K562 (cell line): Measurements from ENCODE around the gene ZBTB16. TPM values are rescaled to one million over a fixed set of nuclear protein-coding genes. Genes with fewer than 3 reads are reported as not detected.

ENCODE experiments used
- ATAC-seq: fragments of 200-7000 bp; cut with Tn5 transposase; 3 replicates; pipeline ENCODE4 v1.9.1; 2020; ENCODE audit warnings: moderate library complexity
- BruUV-seq: library from RNA; stranded (reverse); fragments of 400-500 nt; replicated peaks from 2 replicates; lab custom pipeline; 2021; lab: Mats Ljungman, UMichigan
- CTCF ChIA-PET: fragments of 300-600 bp; formaldehyde crosslinking; extraction: SDS; loops from one replicate; lab custom pipeline; 2021; ENCODE audit warnings: low intra/inter-chr PET ratio; lab: Yijun Ruan, JAX
- POLR2A ChIA-PET: fragments of 300-600, 350-650 bp; sonication (Branson Sonifier 250); formaldehyde crosslinking; extraction: SDS; loops from one replicate; lab custom pipeline; 2021; ENCODE audit warnings: antibody characterized with exemption, inconsistent platforms; lab: Yijun Ruan, JAX
- DNase-seq, 4 experiments: peaks; one replicate each; pipeline versions ENCODE4 v3.0.0 to v3.0.0-alpha.2; 2011 to 2018; ENCODE audit warnings: low spot score in 3 of 4, mixed read lengths in 3 of 4; ENCODE audit errors: extremely low read depth in 1 of 4
- FAIRE-seq: peaks from 2 replicates; lab custom pipeline; 2011; peaks lifted over from hg19 to GRCh38; lab: Jason Lieb, UNC
- H2AFZ ChIP-seq: 2 replicates; pipeline ENCODE4 v1.6.0; 2011; ENCODE audit warnings: low read depth, low read length, control low read depth, inconsistent platforms
- H3K27ac ChIP-seq: fragments of 200-600 bp; 3 replicates; pipeline ENCODE4 v1.8.0; 2011; ENCODE audit warnings: low read depth, mild to moderate bottlenecking, control low read depth, inconsistent platforms, low read length, moderate library complexity, mixed read lengths; ENCODE audit errors: extremely low read depth
- H3K27me3 ChIP-seq, 2 experiments: fragments of 300-600 bp in 1 of 2; 2 replicates in 1 of 2; 3 replicates in 1 of 2; pipeline versions ENCODE4 v1.6.0 to v1.8.0; 2011; ENCODE audit warnings: inconsistent platforms in 2 of 2, low read length in 2 of 2, mild to moderate bottlenecking in 1 of 2, mixed read lengths in 1 of 2, moderate library complexity in 1 of 2; ENCODE audit not compliant: control insufficient read depth in 2 of 2, insufficient read depth in 2 of 2
- H3K36me3 ChIP-seq: fragments of 300-600 bp; 3 replicates; pipeline ENCODE4 v1.8.0; 2011; ENCODE audit warnings: mild to moderate bottlenecking, low read length, inconsistent platforms; ENCODE audit not compliant: control insufficient read depth, insufficient read depth
- H3K4me1 ChIP-seq, 2 experiments: fragments of 200-600 bp in 1 of 2; replicated peaks in 1 of 2; 2 replicates in 1 of 2; 3 replicates in 1 of 2; pipeline versions ENCODE4 v1.5.1 to v1.8.0; 2011; ENCODE audit warnings: inconsistent platforms in 2 of 2, low read length in 2 of 2, mild to moderate bottlenecking in 1 of 2, mixed read lengths in 1 of 2, moderate library complexity in 1 of 2; ENCODE audit not compliant: control insufficient read depth in 2 of 2, insufficient read depth in 2 of 2
- H3K4me2 ChIP-seq: 2 replicates; pipeline ENCODE4 v1.6.1; 2011; ENCODE audit warnings: low read length, control low read depth, inconsistent platforms, mixed read lengths; ENCODE audit not compliant: insufficient read depth
- H3K4me3 ChIP-seq: fragments of 200-600 bp; sonication (generic), shearing (Covaris generic); 2 replicates; pipeline ENCODE4 v1.5.1; 2016; ENCODE audit warnings: control low read depth, inconsistent platforms
- H3K79me2 ChIP-seq: fragments of 200-600 bp; 3 replicates; pipeline ENCODE4 v1.8.0; 2011; ENCODE audit warnings: low read length, inconsistent platforms; ENCODE audit not compliant: control insufficient read depth, insufficient read depth
- H3K9ac ChIP-seq, 2 experiments: 2 replicates each; pipeline versions ENCODE4 v1.6.0 to v1.6.1; 2011; ENCODE audit warnings: low read depth in 2 of 2, low read length in 2 of 2, control low read depth in 1 of 2, inconsistent platforms in 1 of 2, mild to moderate bottlenecking in 1 of 2, mixed read lengths in 1 of 2; ENCODE audit not compliant: insufficient read depth in 1 of 2
- H3K9me1 ChIP-seq: one replicate; pipeline ENCODE4 v1.6.0; 2011; ENCODE audit warnings: inconsistent platforms, mild to moderate bottlenecking, low read length, moderate library complexity; ENCODE audit not compliant: control insufficient read depth, insufficient read depth
- H3K9me3 ChIP-seq: replicated peaks from 2 replicates; pipeline ENCODE4 v1.5.1; 2011; ENCODE audit warnings: low read depth, low read length, inconsistent platforms; ENCODE audit not compliant: control insufficient read depth, insufficient read depth
- H4K20me1 ChIP-seq: replicated peaks from 2 replicates; pipeline ENCODE4 v1.6.1; 2011; ENCODE audit warnings: low read length, inconsistent platforms, mixed read lengths; ENCODE audit not compliant: control insufficient read depth, insufficient read depth
- ETS2 ChIP-seq: IDR thresholded peaks from 2 replicates; pipeline ENCODE4 v1.6.1; 2016; ENCODE audit warnings: borderline replicate concordance, missing genetic modification characterization, mild to moderate bottlenecking, moderate library complexity, missing compliant biosample characterization; ENCODE audit not compliant: poor library complexity, severe bottlenecking
- NCOA6 ChIP-seq: fragments of 450-650 bp; IDR thresholded peaks from 2 replicates; pipeline ENCODE4 v1.6.1; 2017; ENCODE audit warnings: mild to moderate bottlenecking
- ZNF316 ChIP-seq: fragments of 450-650 bp; IDR thresholded peaks from 2 replicates; pipeline ENCODE4 v1.6.1; 2016
- WGBS: fragments of 100-300 bp; shearing (Covaris generic); methylation state at CpG from one replicate; pipeline ENCODE4 v1.1.6; 2016; ENCODE audit warnings: low coverage, mixed read lengths; ENCODE audit not compliant: insufficient coverage; ENCODE audit errors: missing lambda C conversion rate; 5-methylcytosine and 5-hydroxymethylcytosine counted together
- in situ Hi-C: fragments of 300-500 bp; cut with MboI; formaldehyde crosslinking; loops from 4 replicates; pipeline ENCODE4 v1.15.0; 2018; ENCODE audit warnings: inconsistent platforms, mixed read lengths
- intact Hi-C: fragments of 100-400 bp; cut with micrococcal nuclease; formaldehyde crosslinking; loops from 2 replicates; pipeline ENCODE4 v1.14.2; 2022
- polyA plus RNA-seq, 8 experiments: library from polyadenylated mRNA; depleted of rRNA in 4 of 8; stranded (reverse) in 5 of 8; unstranded in 3 of 8; fragments of >200 nt; fragmentation: Nextera tagmentation in 2 of 8; fragmentation: Illumina TruSeq in 1 of 8; extraction: Ambion mirVana in 2 of 8; extraction: Trizol in 1 of 8; gene quantifications; 2 replicates each; pipeline versions ENCODE4 v1.2.1 to v1.2.3, GENCODE V29; 2011 to 2014; ENCODE audit warnings: inconsistent platforms in 1 of 8, missing spikeins in 1 of 8
- total RNA-seq, 7 experiments: library from RNA; depleted of rRNA in 6 of 7; stranded (reverse); fragments of >200 nt in 6 of 7; fragmentation: Illumina TruSeq in 2 of 7; extraction: Trizol in 2 of 7; gene quantifications; 2 replicates each; pipeline versions ENCODE4 v1.2.1 to v1.2.3, GENCODE V29; 2011 to 2021; ENCODE audit warnings: low replicate concordance in 1 of 7
- TF ChIP-seq, protein P1 (sequence below): fragments of 200-800 bp; sonication (Bioruptor generic); IDR thresholded peaks from 2 replicates; pipeline ENCODE4 v1.6.1; 2016; ENCODE audit warnings: missing genetic modification characterization, missing compliant biosample characterization

Gene ZBTB16
- total and polyA plus RNA-seq, 9 of the 15 experiments (the other 6 are each of a cell fraction or from before 2014, with no cell fraction given) = 0.06 to 0.40 (median 0.24) TPM; not detected in 4

DNA sequence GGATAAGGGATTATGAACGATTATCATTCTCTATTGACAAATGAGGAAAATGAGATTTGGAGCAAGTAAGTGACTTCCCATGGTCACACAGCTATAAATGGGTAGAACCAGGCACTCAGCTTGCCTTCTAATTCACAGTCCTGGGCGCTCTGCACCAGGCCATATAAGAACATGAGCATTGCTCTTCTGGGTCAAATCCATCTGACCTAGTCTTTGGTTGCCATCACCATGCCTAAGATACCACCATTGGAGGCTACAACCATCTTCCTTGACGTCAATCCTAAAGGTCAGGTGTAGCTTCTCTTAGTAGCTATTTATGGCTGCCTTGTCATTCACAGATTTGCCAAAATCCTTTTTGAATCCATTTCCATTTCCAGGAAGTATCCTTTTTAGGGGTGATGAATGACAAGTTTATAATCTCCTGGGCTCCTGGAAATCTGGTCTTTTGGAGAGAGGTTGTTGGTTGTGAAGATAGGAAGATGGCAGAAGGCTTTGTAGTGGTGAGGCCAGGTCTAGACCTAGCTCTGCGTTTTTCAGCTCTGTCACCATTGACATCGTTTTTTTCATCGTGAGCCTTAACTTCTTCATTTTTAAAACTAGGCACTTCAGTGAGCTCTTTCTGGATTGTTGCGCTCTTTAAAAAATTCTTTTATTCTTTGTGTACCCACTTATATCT lies 11.1 kb downstream of the ZBTB16 start:
- WGBS = 13% methylated on average over 7 of the region's 7 CpGs
- Histone ChIP-seq H4K20me1 (no peaks in the 10 kb centered on the region; the same call in 1 of the 2 replicates), H3K9me3 (no peaks in the 10 kb centered on the region), H3K79me2 (no peaks in the 10 kb centered on the region), H3K36me3 (no peaks in the 10 kb centered on the region), H3K9me1 (no peaks in the 10 kb centered on the region), H2AFZ (no peak overlapping the region), H3K27me3 (peaks cover 42 to 67% of the 10 kb centered on the region in 2 experiments), H3K4me3 (no peak overlapping the region), H3K4me2 (no peak overlapping the region), H3K9ac (no peak overlapping the region), H3K4me1 (no peaks in the 10 kb centered on the region; a peak in 1 of 5 replicates), H3K27ac (no peak overlapping the region)
- no peak for FAIRE-seq
- TF ChIP-seq ETS2 (tag) = no peak
- no peak for TF ChIP-seq NCOA6
- no peak for DNase-seq
- no TSS peak for BruUV-seq
- intact Hi-C loops = no loop called here
- in situ Hi-C loops = no loop called here
- POLR2A ChIA-PET = interaction anchor here (1.2 to 1.7 kb wide), 2 partner anchors 10 to 26 kb away, joined by 4 read pairs; no protein-coding TSS in a partner anchor
- ATAC-seq = no peak
- CTCF ChIA-PET = no interaction called here

DNA sequence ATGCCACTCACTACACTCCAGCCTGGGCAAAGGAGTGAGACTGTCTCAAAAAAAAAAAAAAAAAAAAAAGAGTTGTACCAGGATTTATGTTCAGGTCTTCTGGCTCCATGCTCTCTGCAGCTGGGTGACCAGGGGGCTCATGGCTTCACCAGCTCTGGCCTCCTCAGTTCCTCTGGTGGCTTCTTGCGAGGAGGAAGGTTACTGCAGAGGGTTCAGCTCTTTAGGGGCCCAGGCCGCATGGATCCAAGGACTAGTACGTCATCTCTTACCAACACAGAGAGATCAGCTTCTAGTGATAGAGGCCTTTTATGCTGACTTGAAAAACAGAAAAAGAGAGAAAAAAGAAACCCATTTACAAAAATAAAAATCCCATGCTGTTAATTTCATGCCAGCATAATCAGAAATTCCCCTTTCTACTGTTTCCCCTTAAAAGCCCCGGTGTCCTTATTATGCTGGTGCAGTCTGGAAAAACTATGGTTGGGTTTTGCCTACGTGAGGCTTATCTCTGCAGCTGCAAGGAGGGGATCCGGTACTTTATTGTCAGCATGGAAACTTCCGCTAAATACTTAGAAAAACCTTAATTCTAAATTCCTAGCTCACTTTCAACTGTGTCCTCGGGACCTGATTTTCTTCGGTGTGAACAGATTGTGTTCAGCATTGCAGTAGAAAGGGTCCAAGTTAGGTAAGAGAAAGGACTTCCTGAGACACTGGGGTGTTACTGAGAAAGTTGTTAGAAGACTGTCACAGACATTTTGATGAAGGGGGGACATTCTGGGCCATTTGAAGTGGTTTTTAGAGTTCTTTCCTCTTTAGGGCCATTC lies 13.7 kb downstream of the ZBTB16 start:
- DNase-seq = no peak
- Histone ChIP-seq H3K36me3 (no peaks in the 10 kb centered on the region), H3K27ac (no peak overlapping the region), H3K4me1 (peaks cover 0 to 7% of the 10 kb centered on the region in 2 experiments; a peak in 3 of 5 replicates), H3K4me2 (no peak overlapping the region), H3K27me3 (peaks cover 41 to 69% of the 10 kb centered on the region in 2 experiments), H3K9ac (no peak overlapping the region), H2AFZ (no peak overlapping the region), H4K20me1 (no peaks in the 10 kb centered on the region; the same call in 1 of the 2 replicates), H3K4me3 (no peak overlapping the region), H3K9me1 (no peaks in the 10 kb centered on the region), H3K79me2 (no peaks in the 10 kb centered on the region), H3K9me3 (no peaks in the 10 kb centered on the region)
- intact Hi-C loops (no loop called here), in situ Hi-C loops (no loop called here)
- POLR2A ChIA-PET = interaction anchor here (0.6 kb wide), 1 partner anchor 1977 kb away, joined by 3 read pairs; no protein-coding TSS in a partner anchor
- 24% methylated on average over 9 of the region's 9 CpGs for WGBS
- ATAC-seq = no peak
- CTCF ChIA-PET = no interaction called here
- no TSS peak for BruUV-seq
- TF ChIP-seq, protein P1, sequence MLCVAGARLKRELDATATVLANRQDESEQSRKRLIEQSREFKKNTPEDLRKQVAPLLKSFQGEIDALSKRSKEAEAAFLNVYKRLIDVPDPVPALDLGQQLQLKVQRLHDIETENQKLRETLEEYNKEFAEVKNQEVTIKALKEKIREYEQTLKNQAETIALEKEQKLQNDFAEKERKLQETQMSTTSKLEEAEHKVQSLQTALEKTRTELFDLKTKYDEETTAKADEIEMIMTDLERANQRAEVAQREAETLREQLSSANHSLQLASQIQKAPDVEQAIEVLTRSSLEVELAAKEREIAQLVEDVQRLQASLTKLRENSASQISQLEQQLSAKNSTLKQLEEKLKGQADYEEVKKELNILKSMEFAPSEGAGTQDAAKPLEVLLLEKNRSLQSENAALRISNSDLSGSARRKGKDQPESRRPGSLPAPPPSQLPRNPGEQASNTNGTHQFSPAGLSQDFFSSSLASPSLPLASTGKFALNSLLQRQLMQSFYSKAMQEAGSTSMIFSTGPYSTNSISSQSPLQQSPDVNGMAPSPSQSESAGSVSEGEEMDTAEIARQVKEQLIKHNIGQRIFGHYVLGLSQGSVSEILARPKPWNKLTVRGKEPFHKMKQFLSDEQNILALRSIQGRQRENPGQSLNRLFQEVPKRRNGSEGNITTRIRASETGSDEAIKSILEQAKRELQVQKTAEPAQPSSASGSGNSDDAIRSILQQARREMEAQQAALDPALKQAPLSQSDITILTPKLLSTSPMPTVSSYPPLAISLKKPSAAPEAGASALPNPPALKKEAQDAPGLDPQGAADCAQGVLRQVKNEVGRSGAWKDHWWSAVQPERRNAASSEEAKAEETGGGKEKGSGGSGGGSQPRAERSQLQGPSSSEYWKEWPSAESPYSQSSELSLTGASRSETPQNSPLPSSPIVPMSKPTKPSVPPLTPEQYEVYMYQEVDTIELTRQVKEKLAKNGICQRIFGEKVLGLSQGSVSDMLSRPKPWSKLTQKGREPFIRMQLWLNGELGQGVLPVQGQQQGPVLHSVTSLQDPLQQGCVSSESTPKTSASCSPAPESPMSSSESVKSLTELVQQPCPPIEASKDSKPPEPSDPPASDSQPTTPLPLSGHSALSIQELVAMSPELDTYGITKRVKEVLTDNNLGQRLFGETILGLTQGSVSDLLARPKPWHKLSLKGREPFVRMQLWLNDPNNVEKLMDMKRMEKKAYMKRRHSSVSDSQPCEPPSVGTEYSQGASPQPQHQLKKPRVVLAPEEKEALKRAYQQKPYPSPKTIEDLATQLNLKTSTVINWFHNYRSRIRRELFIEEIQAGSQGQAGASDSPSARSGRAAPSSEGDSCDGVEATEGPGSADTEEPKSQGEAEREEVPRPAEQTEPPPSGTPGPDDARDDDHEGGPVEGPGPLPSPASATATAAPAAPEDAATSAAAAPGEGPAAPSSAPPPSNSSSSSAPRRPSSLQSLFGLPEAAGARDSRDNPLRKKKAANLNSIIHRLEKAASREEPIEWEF = no peak
- TF ChIP-seq ZNF316 = peak; percentile 22; the same call in 1 of the 2 replicates
- FAIRE-seq = peak; percentile 29
